HTERT RPE-1 (cell line): ENCODE data around the gene SLC9A3.

ENCODE experiments used
- in situ Hi-C: fragments of 300-500 bp; cut with MboI; formaldehyde crosslinking; loops from 4 replicates; pipeline ENCODE4 v1.14.3; 2020; ENCODE audit warnings: low sequenced_read_pairs

Gene SLC9A3

DNA sequence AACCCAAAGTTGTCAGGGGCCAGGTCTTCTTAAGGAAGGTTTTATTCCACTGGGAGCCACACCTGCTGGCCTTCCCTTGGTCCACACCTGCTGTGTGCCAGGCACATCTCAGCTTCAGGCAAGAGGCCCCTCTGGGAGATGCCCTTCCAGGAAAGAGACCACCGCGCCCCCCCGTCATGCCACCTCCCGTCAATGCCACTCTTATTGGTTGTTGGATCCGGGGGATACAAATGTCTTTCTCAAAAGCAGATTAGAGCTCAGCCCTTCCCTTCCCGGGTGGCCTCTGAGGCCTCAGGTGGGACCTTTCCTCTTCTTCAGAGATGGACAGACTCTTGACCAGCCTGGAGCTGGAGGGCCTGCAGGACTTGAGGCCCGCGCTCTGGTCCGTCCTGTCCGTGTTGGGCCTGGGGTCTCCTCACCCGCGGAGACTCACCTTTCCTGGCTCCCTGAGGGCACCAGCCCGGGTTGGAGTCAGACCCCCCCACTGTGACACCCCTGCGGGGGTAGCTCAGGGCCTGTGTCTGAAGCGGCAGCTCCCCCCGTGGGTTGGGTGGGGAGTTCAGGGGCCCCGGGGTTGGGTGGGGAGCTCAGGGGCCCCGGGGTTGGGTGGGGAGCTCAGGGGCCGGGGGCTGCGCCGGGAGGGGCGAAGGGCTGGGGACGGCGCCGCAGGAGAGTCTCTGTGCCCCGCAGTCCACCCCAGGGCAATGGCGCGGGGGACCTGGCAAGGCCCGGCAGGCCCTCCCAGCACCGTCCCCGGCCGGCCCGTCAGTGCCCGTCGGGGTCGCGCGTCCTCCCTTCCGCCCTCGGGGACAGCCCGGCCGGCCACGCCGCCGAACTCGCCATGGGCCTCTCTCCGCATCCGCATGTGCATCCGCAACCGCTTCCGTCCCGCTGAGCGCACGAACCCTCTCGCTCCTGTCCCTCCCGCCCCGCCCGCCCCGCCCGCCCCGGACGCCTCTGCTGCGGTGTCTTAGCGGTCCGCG lies 3.7 kb upstream of the SLC9A3 start:
- in situ Hi-C loops = no loop called here

- in situ Hi-C loops = no loop called here
Measured at GRCh38 chr5:526456-527088, 2.3 kb upstream of the SLC9A3 start.

GRCh38 chr5:525916-526315 lies 1.7 kb upstream of the SLC9A3 start:
- in situ Hi-C loops = no loop called here

DNA sequence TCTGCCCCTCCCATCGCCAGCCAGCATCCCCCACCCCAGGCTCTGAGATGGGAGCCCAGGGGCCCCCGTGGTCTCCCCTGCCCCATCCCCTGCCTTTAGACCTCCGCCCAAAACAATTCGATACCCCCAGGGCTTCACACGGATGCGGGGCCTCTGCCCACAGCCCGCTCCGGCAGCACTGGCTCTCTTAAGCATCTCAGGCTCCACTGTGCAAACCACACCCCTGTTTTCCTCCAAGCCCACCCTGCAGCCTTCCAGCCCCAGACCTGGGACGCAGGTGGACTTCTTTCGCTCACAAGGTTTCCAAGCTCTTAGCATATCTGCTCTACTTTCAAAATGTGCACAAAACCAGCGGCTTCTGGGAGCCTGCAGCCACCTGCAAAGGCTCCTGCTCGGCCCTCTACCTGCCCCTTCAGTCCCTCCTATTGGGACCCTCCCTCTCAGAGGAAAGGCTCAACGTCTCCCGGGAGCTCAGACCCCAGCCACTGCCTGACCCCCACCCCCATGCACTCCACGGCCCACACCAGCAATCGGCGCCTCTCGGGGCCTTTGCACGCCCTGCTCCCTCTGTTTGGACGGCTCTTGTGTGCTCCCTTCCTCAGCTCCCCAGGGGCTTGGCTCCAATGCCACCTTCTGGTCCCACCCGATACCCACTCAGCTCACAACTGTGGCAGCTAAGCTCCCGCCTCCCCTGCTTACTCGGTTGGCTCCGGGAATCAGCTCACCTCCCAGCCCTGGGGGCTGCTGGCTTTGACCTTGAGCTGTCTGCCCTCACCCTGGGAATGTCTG lies 918 bp upstream of the SLC9A3 start:
- in situ Hi-C loops = no loop called here

GRCh38 chr5:523441-524222 lies 617 bp downstream of the SLC9A3 start:
- in situ Hi-C loops = no loop called here

- in situ Hi-C loops = no loop called here
Measured at GRCh38 chr5:522899-523440, 1.3 kb downstream of the SLC9A3 start.

DNA sequence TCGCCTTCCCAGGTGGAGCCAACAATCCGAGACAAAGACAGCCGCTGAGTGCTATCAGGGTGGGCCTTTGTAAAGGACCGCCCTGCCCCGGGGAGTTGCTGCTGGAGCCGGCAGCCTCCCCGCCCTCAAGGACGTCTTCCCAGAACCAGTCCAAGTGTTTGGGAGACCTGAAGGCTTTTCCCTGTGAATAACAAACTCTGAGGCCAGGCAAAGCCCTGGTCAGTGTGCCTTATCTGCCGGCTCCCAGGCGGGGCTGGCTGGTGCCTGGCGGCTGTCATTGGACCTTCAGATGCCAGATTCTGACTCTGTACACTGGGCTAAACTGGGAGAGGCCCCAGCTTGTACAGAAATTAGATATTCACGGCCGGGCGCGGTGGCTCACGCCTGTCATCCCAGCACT lies 2.1 kb downstream of the SLC9A3 start:
- in situ Hi-C loops = no loop called here

DNA sequence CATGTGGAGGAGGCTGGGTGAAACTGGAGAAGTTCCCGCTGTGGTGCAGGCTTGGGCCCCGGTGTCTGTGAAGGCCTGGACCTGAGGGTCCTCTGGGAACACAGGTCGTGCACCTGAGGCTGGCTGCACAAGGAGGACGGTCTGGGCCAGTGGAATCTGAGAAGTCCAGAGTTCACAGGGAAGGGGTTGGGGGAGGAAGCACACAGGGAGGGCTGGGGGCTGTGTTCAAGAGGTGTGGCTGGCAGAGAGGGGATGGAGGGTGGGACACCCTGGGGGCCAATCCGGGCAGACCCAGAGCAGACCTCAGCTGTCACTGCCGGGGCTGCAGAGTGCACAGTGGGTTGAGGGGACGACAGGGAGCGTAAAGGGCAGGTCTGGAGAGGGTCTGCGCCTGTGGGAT lies 2.6 kb downstream of the SLC9A3 start:
- in situ Hi-C loops = no loop called here

DNA sequence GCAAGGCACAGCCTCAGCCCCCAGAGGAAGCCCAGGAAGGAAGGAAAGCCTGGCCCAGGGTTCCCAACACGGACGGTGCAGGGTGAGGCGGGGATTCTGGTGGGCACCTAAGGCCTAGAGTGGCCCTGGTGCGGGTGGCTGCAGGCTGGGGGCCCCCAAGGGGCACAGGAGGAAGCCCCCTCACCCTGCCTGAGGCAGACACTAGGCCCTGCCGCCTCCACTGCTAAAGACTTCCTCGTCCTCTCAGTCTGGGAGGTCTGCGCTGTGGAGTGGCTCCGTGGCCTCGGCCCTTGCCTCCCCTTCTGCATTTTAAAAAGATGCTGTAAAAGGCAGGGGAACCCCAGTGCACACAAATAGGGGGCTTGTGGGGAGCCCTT lies 3.4 kb downstream of the SLC9A3 start:
- in situ Hi-C loops = no loop called here

GRCh38 chr5:520196-520849 lies 3.9 kb downstream of the SLC9A3 start:
- in situ Hi-C loops = no loop called here

DNA sequence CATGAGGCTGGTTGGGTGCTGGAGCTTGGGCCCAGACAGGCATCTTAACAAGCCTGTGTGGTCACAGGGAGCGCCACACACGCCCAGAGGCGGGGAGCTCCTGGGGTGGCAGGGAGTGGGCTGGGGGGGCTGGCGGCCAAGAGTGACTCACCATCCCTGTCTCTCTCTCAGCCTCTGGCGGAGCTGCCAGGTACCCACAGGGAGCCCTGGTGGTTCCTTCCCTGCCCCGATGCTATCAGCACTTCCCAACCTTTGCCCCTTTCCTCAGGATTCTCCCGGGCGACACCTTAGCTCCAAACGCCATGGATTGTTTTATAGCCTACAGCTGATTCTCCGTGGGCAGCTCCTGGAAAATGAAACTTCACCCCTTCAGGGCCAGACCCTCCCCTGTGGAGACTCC lies 5.5 kb downstream of the SLC9A3 start:
- in situ Hi-C loops = no loop called here

GRCh38 chr5:517535-518100 lies 6.6 kb downstream of the SLC9A3 start:
- in situ Hi-C loops = no loop called here

GRCh38 chr5:516980-517379 lies 7.3 kb downstream of the SLC9A3 start:
- in situ Hi-C loops = no loop called here

GRCh38 chr5:516338-516925 lies 7.8 kb downstream of the SLC9A3 start:
- in situ Hi-C loops = no loop called here

GRCh38 chr5:515273-515836 lies 8.9 kb downstream of the SLC9A3 start:
- in situ Hi-C loops = no loop called here

DNA sequence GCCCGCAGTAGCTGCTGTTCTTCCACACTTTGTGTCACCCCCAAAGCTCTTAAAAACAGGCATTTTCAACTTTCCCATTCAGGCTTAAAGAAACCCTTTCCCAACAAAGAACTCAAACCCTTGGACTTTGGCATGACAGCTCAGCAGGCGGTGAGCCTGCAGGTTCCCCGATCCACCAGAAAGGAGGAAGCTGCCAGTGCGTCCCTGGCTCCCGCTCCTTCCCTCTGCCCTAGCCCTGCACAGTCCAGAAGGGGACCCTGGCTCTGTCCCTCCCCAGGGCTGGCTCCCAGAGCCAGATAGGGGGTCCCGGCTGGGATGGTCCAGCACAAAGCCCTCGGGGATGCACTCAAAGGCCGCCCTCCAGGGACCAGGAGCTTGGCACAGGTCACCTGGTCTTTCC lies 9.6 kb downstream of the SLC9A3 start:
- in situ Hi-C loops = no loop called here

- in situ Hi-C loops = no loop called here
Measured at GRCh38 chr5:514101-514485, 10.2 kb downstream of the SLC9A3 start.

DNA sequence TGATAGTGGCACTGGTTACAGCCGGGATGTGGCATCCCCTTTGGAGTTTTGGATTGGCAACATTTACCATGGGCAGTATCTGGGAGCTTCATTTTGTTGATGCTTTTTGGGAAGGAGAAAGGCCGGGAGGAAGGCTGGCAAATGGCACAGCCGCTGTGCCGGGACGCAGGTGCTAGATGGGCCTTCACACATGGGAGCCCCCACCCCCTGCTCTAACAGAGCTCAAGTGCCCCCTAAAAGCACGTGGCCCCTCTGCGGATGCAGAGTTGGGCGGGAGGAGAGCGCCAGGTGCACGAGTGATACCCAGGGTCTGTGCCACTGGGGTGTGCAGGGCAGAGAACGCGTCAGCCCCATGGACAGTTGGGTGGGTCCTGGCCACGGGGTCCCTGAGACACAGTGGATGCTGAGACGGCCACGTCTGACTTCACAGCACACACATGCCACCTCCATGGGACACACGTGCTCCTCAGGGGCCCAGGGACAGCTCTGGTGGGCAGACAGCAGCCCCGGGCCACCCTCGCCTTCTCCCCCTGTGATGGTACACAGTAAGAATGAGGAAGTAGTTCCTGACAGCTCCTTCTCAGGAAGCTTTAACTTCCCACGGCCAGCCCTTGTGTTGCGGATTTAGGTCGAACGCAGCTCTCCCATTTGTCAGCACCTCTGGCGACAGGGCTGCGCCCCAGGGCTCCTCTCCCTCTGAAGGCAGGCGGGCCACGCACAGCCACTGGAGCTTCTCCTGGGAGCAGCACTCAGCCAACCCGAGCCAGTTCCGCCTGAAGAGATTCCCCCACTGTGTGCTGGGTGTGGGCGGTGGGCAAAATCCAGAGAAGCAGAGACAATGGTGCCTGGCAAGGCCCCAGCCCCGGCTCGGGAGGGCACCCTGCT lies 10.8 kb downstream of the SLC9A3 start:
- in situ Hi-C loops = no loop called here
